ENCODE measurements around the gene SMYD3.

- TF ChIP-seq CTCF (IDR thresholded peaks at IDR 0.05), result no peak
- no peak for TF ChIP-seq REST (IDR thresholded peaks at IDR 0.05; ENCODE audit: insufficient read depth in 1 of 2, low read depth in 2 of 2, low read length in 1 of 2)
- TF ChIP-seq SIN3A (IDR thresholded peaks at IDR 0.05; ENCODE audit: borderline replicate concordance, insufficient read depth, low read depth, low read length), result no peak
- TF ChIP-seq POLR2AphosphoS5 (IDR thresholded peaks at IDR 0.05; ENCODE audit: low read depth, low read length), result no peak
These were observed 322.6 kb downstream of the SMYD3 start for GRCh38 chr1:246184503-246184902.

All from Panc1 (cell line).